HS-27A (cell line): Measurements from ENCODE around the gene SLC9A9.

Experiments
- DNase-seq: peaks from one replicate; pipeline ENCODE4 v3.0.0-alpha.2; 2012; ENCODE audit warnings: low read depth, missing footprints

Gene SLC9A9

DNA sequence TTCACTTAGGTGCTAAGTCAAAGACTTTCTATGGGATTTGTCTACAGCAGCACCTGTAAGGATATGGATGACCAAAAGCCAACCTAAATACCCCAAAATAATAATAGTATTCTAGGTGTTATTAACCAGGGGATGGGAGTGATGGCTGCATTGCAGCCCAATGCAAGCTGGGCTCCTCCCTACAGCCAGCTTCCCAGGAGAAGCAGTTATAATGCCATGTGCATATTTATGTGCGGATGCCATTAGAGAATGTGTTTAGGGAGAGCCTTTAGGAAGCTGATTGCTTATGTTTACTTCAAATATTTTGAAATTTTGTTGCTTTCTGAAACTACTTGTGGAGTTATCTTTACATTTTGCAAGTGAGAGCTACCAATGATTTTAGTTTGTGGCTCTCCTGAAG is 491.4 kb downstream of the SLC9A9 start:
- no peak for DNase-seq

GRCh38 chr3:143354342-143354741 is 493.9 kb downstream of the SLC9A9 start:
- DNase-seq, result no peak

DNA sequence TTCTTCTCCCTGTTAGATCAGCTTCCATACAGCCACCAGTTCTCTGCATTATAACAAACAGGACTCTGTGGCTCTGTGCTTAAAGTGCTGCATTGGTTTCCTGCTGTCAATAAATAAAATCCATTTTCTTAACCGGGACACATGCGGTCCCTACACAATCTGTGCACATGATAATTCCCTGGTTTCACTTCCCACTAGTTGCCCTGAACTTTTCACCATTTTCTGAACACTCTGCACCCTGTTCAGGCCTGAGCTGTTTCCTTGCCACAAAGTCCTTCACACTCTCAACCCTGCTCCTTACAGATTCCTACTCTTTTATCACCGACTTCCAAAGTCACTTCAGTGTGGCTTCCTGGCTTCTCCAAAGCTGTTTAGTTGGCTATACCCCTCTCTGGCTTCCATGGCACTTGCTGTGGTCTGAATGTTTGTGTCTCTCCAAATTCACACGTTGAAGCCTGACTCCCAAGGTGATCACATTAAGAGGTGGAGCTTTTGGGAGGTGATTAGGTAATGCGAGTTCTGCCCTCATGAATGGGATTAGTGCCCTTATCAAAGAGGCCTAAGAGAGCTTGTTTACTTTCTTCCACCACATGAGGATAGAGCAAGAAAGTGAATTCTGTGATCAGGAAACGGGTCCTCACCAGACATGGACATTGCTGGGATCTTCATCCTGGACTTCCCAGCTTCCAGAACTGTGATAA is 495.3 kb downstream of the SLC9A9 start:
- no peak for DNase-seq

DNA sequence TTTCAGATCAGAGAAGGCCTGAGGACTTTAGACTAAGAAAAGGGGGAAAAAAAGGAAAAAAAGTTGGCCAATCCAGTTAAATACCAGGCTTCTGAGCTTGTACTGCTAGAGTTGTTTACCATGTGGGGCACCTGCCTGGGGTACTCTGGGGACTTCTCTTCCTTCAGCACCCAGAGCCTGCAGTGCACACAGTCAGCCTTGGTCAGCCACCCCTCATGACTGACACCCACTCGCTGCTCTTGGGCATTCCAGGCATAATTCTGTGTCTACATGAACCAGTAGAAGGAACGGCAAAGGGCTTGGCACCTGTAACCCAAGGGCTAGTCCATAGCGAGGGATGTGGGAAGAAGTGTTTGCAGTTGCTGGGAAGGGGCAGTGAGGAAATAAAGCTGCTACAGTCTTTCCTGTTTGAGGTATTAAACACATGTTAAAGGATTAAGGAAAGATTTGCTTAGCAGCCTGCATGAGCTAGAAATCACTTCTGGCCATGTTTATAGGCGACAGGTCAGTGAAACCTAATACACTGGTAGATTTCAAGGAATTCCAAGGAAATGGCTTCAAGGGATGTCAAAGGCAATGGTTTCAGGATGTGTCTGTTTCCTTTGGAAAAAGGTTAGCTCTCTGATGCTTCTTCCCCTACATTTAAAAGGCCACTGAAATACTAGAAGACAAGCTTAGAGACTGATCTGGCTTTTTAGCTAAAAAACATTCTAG is 496.2 kb downstream of the SLC9A9 start:
- DNase-seq, result no peak

DNA sequence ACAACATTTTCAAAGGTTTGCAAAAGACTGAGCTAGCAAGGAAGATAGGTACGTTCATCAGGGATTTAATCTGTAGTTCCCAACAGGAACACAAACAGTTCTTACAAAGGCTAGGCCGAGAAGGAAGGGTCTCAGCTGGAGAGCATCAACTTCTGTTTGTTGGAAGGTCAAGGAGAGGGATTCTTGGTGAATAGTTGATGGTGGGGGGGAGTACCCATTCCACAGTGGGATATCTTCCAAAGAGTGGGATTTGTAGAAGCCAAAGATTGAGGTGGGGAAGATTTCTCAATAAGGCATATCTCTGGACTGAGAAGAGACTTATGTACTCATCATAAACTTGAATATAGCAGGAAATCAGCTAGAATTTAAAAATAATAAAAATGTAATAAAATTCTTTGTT is 496.9 kb downstream of the SLC9A9 start:
- no peak for DNase-seq

DNA sequence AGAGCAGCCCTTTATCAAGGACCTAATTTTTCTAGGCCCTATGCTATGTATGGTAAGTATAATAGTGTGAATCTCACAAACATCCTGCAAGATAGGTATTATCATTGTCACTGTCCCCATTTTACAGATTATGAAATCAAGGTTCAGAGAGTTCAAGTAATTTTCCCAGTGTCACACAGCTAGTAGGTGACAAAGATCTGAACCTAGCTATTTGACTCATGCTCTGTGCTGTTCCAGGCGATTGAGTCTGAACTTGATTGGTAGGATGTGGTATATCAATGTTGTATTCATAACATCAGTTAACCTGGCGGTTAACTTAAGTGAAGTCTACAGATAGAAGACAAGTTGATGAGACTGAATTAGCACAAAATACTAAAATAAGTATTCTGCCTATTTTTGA is 498.8 kb downstream of the SLC9A9 start:
- DNase-seq, result no peak

DNA sequence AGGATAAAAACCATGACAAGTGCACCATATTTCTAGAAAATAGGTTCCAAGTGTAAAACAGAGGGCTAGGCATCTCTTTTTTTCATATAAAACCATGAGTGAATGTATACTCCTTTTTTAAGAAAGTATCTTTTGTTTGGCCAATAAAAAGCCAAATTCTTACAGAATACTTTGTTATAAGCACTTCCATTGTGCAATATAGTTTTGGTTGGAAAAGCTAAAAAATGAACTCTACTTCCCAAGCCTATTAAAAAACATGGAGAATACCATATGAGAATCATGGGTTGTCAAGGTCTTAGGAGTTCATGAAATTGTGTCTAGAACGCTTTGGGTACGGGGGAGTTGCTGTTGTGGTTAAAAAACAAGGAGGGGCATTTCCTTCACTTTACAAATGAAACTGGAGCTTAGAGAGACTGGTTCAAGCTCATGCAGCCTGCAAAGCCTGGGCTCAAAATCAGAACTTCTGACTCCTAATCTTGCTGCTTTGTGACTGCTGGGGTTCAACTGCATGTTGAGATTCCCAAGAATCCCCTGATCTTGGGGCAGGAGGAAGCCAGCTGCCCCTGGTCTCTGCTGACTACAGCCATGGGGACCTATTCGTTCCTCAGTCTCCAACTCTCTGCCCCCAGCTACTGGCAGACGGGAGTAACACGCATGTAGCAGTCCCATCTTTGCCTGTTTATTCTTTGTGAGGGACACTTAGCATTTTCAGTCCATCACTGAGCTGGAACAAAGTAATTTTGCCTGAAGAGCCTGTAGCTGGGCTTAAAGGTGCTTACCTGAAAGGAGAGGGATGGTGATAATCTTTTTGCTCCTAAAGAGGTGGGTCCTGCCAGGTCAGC is 499.6 kb downstream of the SLC9A9 start:
- DNase-seq, result no peak

DNA sequence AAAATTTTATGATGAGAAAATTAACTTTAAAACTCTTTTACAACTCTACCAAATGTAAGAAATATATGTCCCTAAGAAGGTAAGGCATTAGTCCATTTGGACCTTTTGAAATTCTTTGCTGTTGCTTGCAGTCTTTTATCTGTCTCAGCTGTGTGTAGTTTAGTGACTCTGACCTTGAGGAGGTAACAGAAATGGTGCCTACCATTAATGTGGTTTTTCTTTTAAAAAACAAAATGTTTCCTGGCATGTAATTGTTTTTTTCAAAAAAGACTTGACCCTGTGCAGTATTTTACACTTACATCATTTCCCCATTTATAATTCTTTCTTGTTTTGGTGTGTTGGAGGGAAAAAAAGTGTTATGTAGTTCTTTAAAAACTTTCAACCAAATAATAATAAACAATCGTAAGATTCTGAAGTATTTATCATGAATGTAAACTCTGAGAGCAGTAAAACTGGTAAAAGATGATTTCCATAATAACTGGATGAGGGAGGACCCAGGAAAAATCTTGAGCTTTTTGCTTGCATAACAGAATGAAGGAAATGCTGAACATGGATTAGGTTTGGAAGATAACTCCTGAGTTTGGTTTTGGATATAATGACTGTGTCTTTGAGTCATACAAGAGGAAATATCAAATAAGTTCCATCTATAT is 503.6 kb downstream of the SLC9A9 start:
- no peak for DNase-seq

DNA sequence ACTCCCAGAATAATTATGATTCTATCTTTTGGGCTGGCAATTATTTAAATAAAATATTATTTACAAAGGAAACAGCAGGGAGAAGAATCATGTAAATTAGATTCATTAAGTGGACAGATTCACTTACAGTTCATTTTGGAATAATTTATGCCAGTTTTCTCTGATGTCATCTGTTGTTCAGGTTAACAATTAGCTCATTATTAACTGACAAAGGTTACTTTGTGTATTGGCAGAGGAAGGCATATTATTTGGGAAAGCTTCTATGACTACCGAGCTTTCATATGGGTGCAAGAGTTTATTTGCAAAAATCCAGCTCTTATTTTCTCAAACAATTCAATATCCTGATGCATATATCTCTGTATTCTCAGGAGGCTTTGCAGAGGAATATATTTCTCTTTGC is 504.3 kb downstream of the SLC9A9 start:
- DNase-seq, result no peak

DNA sequence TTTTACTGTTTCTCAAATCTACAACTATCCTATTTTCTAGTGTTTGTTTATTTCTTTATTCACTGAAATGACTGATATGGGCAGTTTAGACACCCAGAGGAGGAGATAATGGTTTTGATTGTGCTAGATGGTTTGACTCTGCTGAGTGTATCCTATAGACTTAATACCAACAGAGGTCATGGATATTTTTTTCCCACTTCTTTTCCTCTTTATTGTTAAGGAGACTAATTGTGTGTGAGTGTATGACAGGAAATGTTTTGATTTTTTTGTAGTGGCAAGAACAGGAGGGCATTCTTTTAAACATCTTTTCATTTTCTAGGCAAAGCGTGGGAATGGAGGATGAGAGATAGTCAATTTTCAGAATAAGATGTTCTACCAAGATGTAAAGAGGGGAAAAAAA is 505.2 kb downstream of the SLC9A9 start:
- no peak for DNase-seq

- DNase-seq, result no peak
Observed at GRCh38 chr3:143339451-143339850, 508.8 kb downstream of the SLC9A9 start.

- no peak for DNase-seq
Observed at GRCh38 chr3:143337387-143337786, 510.9 kb downstream of the SLC9A9 start.

DNA sequence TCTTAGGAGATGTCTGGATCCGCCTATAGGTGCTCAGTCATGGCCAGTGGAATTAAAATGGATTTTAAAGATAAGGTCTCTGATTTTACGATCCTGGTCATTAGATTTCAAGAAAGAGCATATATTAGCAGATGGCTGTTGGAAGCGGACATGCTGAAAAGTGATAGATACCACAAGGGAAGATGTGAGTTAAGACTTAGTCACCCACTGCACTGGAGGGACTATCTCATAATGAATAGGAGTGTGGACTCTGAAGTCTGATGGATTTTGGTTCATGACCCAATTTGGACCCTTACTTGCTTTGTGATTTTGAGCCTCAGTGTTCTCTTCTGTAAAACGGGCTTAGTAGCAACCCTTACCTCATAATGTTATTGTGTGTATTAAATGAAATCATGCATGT is 514.0 kb downstream of the SLC9A9 start:
- no peak for DNase-seq

GRCh38 chr3:143333367-143333766 is 514.9 kb downstream of the SLC9A9 start:
- no peak for DNase-seq

DNA sequence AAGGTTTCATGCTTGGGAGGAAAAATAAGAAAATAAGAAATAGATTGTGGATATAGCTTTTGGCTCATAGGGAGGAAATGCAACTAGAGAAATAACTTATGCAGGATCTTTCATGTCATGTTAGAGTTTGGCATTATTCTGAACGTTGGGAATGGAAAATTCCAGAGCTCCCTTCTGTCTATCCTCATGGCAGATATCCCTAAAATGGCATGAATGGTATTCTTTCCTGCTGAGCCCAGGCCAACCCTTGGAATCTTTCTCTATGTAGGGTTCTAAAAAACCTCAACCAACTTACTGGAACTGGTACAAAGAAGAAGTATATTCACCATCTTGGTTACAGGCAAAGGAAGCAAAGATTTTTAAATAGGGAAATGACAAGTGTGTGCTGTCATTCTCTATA is 516.2 kb downstream of the SLC9A9 start:
- DNase-seq, result no peak

DNA sequence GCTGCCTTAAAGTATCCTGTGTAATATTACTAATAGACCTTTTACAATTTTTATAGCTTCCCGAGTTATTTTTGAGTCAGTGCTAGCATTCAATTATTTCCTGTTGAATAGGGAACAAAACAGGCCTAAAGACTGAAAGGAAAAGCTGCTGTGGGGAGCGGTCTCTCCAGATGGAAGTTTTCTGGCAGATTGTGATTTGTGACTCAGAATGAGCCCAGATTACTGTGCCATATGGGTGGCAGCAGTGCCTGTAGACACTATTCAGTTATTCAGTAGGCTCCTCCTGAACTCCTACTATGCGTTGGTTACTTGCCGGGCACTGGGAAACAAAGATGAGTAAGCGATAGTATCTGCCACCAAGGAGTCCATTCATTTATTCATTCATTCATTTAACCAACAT is 516.9 kb downstream of the SLC9A9 start:
- no peak for DNase-seq

- DNase-seq, result no peak
Observed at GRCh38 chr3:143330296-143330868, 517.9 kb downstream of the SLC9A9 start.

- no peak for DNase-seq
Observed at GRCh38 chr3:143329567-143330211, 518.6 kb downstream of the SLC9A9 start.

GRCh38 chr3:143328451-143328850 is 519.8 kb downstream of the SLC9A9 start:
- DNase-seq, result no peak

GRCh38 chr3:143326983-143327778 is 521.1 kb downstream of the SLC9A9 start:
- no peak for DNase-seq
